Stimulated activated naive CD8-positive, alpha-beta T cell treated with anti-CD3 and anti-CD28 coated beads, Interleukin-15, amount 100 ng/mL, for 72 hours (primary cell): ENCODE results near the gene TNNI3.
A peak's percentile ranks its signal among the peaks of the same experiment; 100 is the strongest.
"Not testable (repeated sequence)": the region's sequence is repeated elsewhere in the genome, so short reads cannot be mapped to it uniquely, and the experiment has no call there.

Experiments
- ATAC-seq: fragments of 150-1000 bp; cut with Tn5 transposase; 2 replicates; pipeline ENCODE4 v1.10.0; 2021; ENCODE audit warnings: mild to moderate bottlenecking, moderate library complexity
- DNase-seq, 2 donors: peaks; one replicate each; pipeline ENCODE4 v3.0.0; 2021 to 2022
- H3K27ac Mint-ChIP-seq, 2 donors: one replicate each; pipeline ENCODE4 v1.8.0; 2022; ENCODE audit warnings: mild to moderate bottlenecking in 2 of 2, mixed read lengths in 2 of 2, moderate library complexity in 2 of 2
- H3K27me3 Mint-ChIP-seq: one replicate; pipeline ENCODE4 v1.8.0; 2022; ENCODE audit warnings: mixed read lengths
- H3K4me1 Mint-ChIP-seq: one replicate; pipeline ENCODE4 v1.8.0; 2022; ENCODE audit warnings: mild to moderate bottlenecking, mixed read lengths
- H3K4me3 Mint-ChIP-seq, 2 donors: one replicate each; pipeline ENCODE4 v1.8.0; 2022; ENCODE audit warnings: mild to moderate bottlenecking in 2 of 2, mixed read lengths in 2 of 2, moderate library complexity in 1 of 2
- H3K9me3 Mint-ChIP-seq, 2 donors: one replicate each; pipeline ENCODE4 v1.8.0; 2022; ENCODE audit warnings: mixed read lengths in 2 of 2

Gene TNNI3

GRCh38 chr19:55114566-55115145 lies 42.9 kb downstream of the TNNI3 start:
- ATAC-seq (no peak), DNase-seq (no peak)
- Mint-ChIP-seq H3K9me3 (no peaks in the 10 kb centered on the region), H3K4me3 (peak overlapping the region; percentile 44 to 47), H3K4me1 (peaks cover 32% of the 10 kb centered on the region), H3K27ac (no peak overlapping the region), H3K27me3 (no peaks in the 10 kb centered on the region)

GRCh38 chr19:55113570-55114039 lies 43.9 kb downstream of the TNNI3 start:
- no peak for ATAC-seq
- H3K27ac Mint-ChIP-seq, result no peak overlapping the region
- DNase-seq, result no peak
- H3K9me3 Mint-ChIP-seq, result no peaks in the 10 kb centered on the region
- H3K27me3 Mint-ChIP-seq, result no peaks in the 10 kb centered on the region
- H3K4me3 Mint-ChIP-seq, result no peak overlapping the region
- peaks cover 24% of the 10 kb centered on the region for H3K4me1 Mint-ChIP-seq

GRCh38 chr19:55112777-55113569 lies 44.6 kb downstream of the TNNI3 start:
- DNase-seq (no peak), ATAC-seq (no peak)
- peaks cover 23% of the 10 kb centered on the region for H3K4me1 Mint-ChIP-seq
- no peaks in the 10 kb centered on the region for H3K27me3 Mint-ChIP-seq
- peak overlapping the region in 1 of 2 donors; percentile 65 for H3K27ac Mint-ChIP-seq
- no peak overlapping the region for H3K4me3 Mint-ChIP-seq
- H3K9me3 Mint-ChIP-seq, result no peaks in the 10 kb centered on the region

GRCh38 chr19:55112246-55112776 lies 45.2 kb downstream of the TNNI3 start:
- Mint-ChIP-seq H3K4me1 (peaks cover 23% of the 10 kb centered on the region), H3K4me3 (no peak overlapping the region), H3K9me3 (no peaks in the 10 kb centered on the region), H3K27ac (no peak overlapping the region), H3K27me3 (no peaks in the 10 kb centered on the region)
- no peak for ATAC-seq
- DNase-seq, result no peak

- no peak for ATAC-seq
- Mint-ChIP-seq H3K27ac (no peak overlapping the region), H3K4me3 (no peak overlapping the region), H3K27me3 (no peaks in the 10 kb centered on the region), H3K4me1 (peaks cover 23% of the 10 kb centered on the region), H3K9me3 (no peaks in the 10 kb centered on the region)
- DNase-seq, result no peak
These were observed 46.2 kb downstream of the TNNI3 start for GRCh38 chr19:55111238-55111831.

- Mint-ChIP-seq H3K4me1 (peaks cover 9% of the 10 kb centered on the region), H3K27me3 (no peaks in the 10 kb centered on the region), H3K27ac (peak overlapping the region; percentile 58 to 72), H3K9me3 (no peaks in the 10 kb centered on the region), H3K4me3 (no peak overlapping the region)
- ATAC-seq (no peak), DNase-seq (no peak)
These were observed 47.8 kb downstream of the TNNI3 start for GRCh38 chr19:55109527-55110291.

- H3K27ac Mint-ChIP-seq, result not testable (repeated sequence)
These were observed 50.3 kb downstream of the TNNI3 start for GRCh38 chr19:55107252-55107651.

GRCh38 chr19:55106591-55106990 lies 50.9 kb downstream of the TNNI3 start:
- no peak for DNase-seq
- Mint-ChIP-seq H3K9me3 (no peaks in the 10 kb centered on the region), H3K27ac (peak overlapping the region in 1 of 2 donors; percentile 9), H3K4me1 (no peaks in the 10 kb centered on the region), H3K4me3 (no peak overlapping the region), H3K27me3 (no peaks in the 10 kb centered on the region)
- ATAC-seq, result no peak

More at GRCh38 chr19:55107252-55107651, 50.3 kb downstream of the TNNI3 start:
- not testable (repeated sequence) for ATAC-seq, DNase-seq, H3K4me1 Mint-ChIP-seq, H3K9me3 Mint-ChIP-seq, H3K27me3 Mint-ChIP-seq, H3K4me3 Mint-ChIP-seq

- H3K27me3 Mint-ChIP-seq, result no peaks in the 10 kb centered on the region
- H3K4me3 Mint-ChIP-seq, result no peak overlapping the region
- no peaks in the 10 kb centered on the region for H3K4me1 Mint-ChIP-seq
- ATAC-seq, result no peak
- no peak overlapping the region for H3K27ac Mint-ChIP-seq
- H3K9me3 Mint-ChIP-seq, result no peaks in the 10 kb centered on the region
- no peak for DNase-seq
These were observed 52.3 kb downstream of the TNNI3 start for GRCh38 chr19:55105237-55105636.

- no peak for ATAC-seq
- Mint-ChIP-seq H3K4me3 (no peak overlapping the region), H3K27ac (no peak overlapping the region), H3K27me3 (no peaks in the 10 kb centered on the region), H3K4me1 (no peaks in the 10 kb centered on the region), H3K9me3 (no peaks in the 10 kb centered on the region)
- DNase-seq, result no peak
These were observed 54.3 kb downstream of the TNNI3 start for GRCh38 chr19:55103190-55103589.
